ENCODE measurements around the gene ORMDL3.

The ORMDL3 gene

GRCh38 chr17:39927101-39927928, at the start of gene ORMDL3, which contains the start of gene LRRC3C:
ORMDL3 (minus strand) TSS chr17:39927601; CDS start chr17:39924203, 3,398 bp downstream.
LRRC3C (plus strand) TSS chr17:39927732; CDS start chr17:39941524, 13,792 bp downstream.
- peak; percentile 68 for DNase-seq

- no peak for DNase-seq
These were observed 48.4 kb upstream of the ORMDL3 start for GRCh38 chr17:39975801-39976200.

- no peak for DNase-seq
These were observed 47.0 kb upstream of the ORMDL3 start for GRCh38 chr17:39974433-39974832.

GRCh38 chr17:39973496-39973895, 46.1 kb upstream of the ORMDL3 start:
- DNase-seq, result no peak

GRCh38 chr17:39972271-39972670, 44.9 kb upstream of the ORMDL3 start:
- DNase-seq, result no peak

GRCh38 chr17:39971076-39971603, 43.7 kb upstream of the ORMDL3 start:
- DNase-seq, result no peak

GRCh38 chr17:39970157-39970692, 42.8 kb upstream of the ORMDL3 start:
- DNase-seq, result no peak

- DNase-seq, result no peak
These were observed 42.0 kb upstream of the ORMDL3 start for GRCh38 chr17:39969375-39969774.

- no peak for DNase-seq
These were observed 41.4 kb upstream of the ORMDL3 start for GRCh38 chr17:39968761-39969160.

- no peak for DNase-seq
These were observed 39.4 kb upstream of the ORMDL3 start for GRCh38 chr17:39966771-39967170.

- no peak for DNase-seq
These were observed 37.8 kb upstream of the ORMDL3 start for GRCh38 chr17:39965017-39965699.

- DNase-seq, result no peak
These were observed 36.4 kb upstream of the ORMDL3 start for GRCh38 chr17:39963829-39964228.

GRCh38 chr17:39962642-39963220, 35.3 kb upstream of the ORMDL3 start, which contains the start of gene GSDMA:
GSDMA (plus strand) TSS chr17:39963004; CDS start chr17:39965688, 2,684 bp downstream.
- DNase-seq, result no peak

GRCh38 chr17:39960524-39961041, 33.2 kb upstream of the ORMDL3 start:
- no peak for DNase-seq

- DNase-seq, result no peak
These were observed 28.4 kb upstream of the ORMDL3 start for GRCh38 chr17:39955726-39956225.

- DNase-seq, result no peak
These were observed 27.5 kb upstream of the ORMDL3 start for GRCh38 chr17:39954876-39955275.

- DNase-seq, result no peak
These were observed 26.1 kb upstream of the ORMDL3 start for GRCh38 chr17:39953471-39953888.

GRCh38 chr17:39952680-39953470, 25.5 kb upstream of the ORMDL3 start:
- DNase-seq, result peak; percentile 75

- no peak for DNase-seq
These were observed 24.7 kb upstream of the ORMDL3 start for GRCh38 chr17:39951924-39952679.

GRCh38 chr17:39950871-39951348, 23.5 kb upstream of the ORMDL3 start:
- no peak for DNase-seq

GRCh38 chr17:39949028-39949427, 21.6 kb upstream of the ORMDL3 start:
- no peak for DNase-seq

All from NCI-H1436 treated with DMSO at 0.1 percent for 48 hours (cell line).